Suprapubic skin (tissue), 4 donors: Measurements from ENCODE around the gene RPL37A. TPM values are rescaled to one million over a fixed set of nuclear protein-coding genes. Genes with fewer than 3 reads are reported as not detected.

Experiments used
- DNase-seq, 2 donors: peaks; one replicate each; pipeline ENCODE4 v3.0.0-alpha.2; 2019; ENCODE audit warnings: low spot score in 2 of 2
- H3K27ac ChIP-seq: fragments of 200-600 bp; sonication (generic); one replicate; pipeline ENCODE4 v1.5.1; 2019
- H3K27me3 ChIP-seq: fragments of 200-600 bp; sonication (generic); one replicate; pipeline ENCODE4 v1.5.1; 2019
- H3K36me3 ChIP-seq: fragments of 200-600 bp; sonication (generic); one replicate; pipeline ENCODE4 v1.5.1; 2019
- H3K4me1 ChIP-seq: fragments of 200-600 bp; sonication (generic); one replicate; pipeline ENCODE4 v1.5.1; 2019
- H3K4me3 ChIP-seq: fragments of 200-600 bp; sonication (generic); one replicate; pipeline ENCODE4 v1.5.1; 2019; ENCODE audit warnings: mild to moderate bottlenecking
- H3K9me3 ChIP-seq: fragments of 200-600 bp; sonication (generic); one replicate; pipeline ENCODE4 v1.5.1; 2019
- EP300 ChIP-seq: sonication (generic); formaldehyde crosslinking; IDR thresholded peaks from one replicate; pipeline ENCODE4 v1.6.1; 2017; ENCODE audit warnings: antibody characterized with exemption
- POLR2A ChIP-seq, 2 donors: fragments of 450-650 bp; IDR thresholded peaks; one replicate each; pipeline ENCODE4 v1.6.1; 2017; ENCODE audit warnings: antibody characterized with exemption in 2 of 2, mild to moderate bottlenecking in 2 of 2, moderate library complexity in 2 of 2
- POLR2AphosphoS5 ChIP-seq, 3 donors: sonication (generic); formaldehyde crosslinking; IDR thresholded peaks; one replicate each; pipeline ENCODE4 v1.6.1; 2017; ENCODE audit warnings: antibody characterized with exemption in 3 of 3
- WGBS: methylation state at CpG from one replicate; pipeline ENCODE4 v1.1.5; 2018; 5-methylcytosine and 5-hydroxymethylcytosine counted together
- total RNA-seq, 4 donors: library from RNA; depleted of rRNA; stranded (reverse); fragments of >200 nt; gene quantifications; one replicate each; pipeline ENCODE4 v1.1.0, GENCODE V29; 2016
- TF ChIP-seq, protein P1 (sequence below), 2 donors: fragments of 200-600 bp in 1 of 2; fragments of 450-650 bp in 1 of 2; sonication (generic) in 1 of 2; IDR thresholded peaks; one replicate each; pipeline ENCODE4 v1.5.1; 2016 to 2019; ENCODE audit warnings: antibody characterized with exemption in 2 of 2, mild to moderate bottlenecking in 1 of 2, moderate library complexity in 1 of 2

The RPL37A gene
- total RNA-seq, 4 donors from 2014 or later = 892 to 2,420 (median 2,172) TPM

DNA sequence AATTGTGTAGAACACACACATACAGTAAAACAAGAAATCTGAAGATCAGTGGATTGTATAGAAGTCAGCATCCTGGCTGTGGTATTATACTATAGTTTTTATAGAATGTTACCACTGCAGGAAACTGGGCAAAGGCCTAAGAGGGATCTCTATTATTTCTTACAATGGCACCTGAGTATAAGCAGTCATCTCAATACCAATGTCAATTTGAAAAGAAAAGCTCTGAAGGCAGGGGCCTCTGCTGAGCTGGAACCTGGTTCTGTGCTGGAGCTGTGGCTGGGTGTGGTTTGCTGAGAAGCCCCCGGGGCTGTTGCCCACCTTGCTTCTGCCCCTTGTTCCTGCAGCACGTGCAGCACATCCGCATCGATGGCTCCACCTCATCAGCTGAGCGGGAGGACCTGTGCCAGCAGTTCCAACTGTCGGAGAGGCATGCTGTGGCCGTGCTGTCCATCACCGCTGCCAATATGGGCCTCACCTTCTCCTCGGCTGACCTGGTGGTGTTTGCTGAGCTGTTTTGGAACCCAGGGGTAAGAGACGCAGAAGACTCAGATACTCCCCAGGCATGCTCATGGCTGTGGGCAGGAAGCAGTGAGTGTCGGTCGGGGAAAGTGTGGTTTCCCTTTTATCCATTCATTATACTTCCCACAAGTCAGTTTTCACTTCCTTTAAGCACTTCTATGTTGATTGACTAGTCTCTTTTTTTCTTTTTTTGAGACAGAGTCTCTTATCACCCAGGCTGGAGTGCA is 23.5 kb upstream of the RPL37A start:
- no peak for DNase-seq
- TF ChIP-seq EP300 (no peak), POLR2AphosphoS5 (IDR thresholded peaks at IDR 0.05) (no peak), POLR2A (IDR thresholded peaks at IDR 0.05) (no peak)
- TF ChIP-seq, protein P1, sequence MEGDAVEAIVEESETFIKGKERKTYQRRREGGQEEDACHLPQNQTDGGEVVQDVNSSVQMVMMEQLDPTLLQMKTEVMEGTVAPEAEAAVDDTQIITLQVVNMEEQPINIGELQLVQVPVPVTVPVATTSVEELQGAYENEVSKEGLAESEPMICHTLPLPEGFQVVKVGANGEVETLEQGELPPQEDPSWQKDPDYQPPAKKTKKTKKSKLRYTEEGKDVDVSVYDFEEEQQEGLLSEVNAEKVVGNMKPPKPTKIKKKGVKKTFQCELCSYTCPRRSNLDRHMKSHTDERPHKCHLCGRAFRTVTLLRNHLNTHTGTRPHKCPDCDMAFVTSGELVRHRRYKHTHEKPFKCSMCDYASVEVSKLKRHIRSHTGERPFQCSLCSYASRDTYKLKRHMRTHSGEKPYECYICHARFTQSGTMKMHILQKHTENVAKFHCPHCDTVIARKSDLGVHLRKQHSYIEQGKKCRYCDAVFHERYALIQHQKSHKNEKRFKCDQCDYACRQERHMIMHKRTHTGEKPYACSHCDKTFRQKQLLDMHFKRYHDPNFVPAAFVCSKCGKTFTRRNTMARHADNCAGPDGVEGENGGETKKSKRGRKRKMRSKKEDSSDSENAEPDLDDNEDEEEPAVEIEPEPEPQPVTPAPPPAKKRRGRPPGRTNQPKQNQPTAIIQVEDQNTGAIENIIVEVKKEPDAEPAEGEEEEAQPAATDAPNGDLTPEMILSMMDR (IDR thresholded peaks at IDR 0.05) = no peak
- WGBS = 76% methylated on average over 12 of the region's 12 CpGs
- Histone ChIP-seq H3K36me3 (peaks cover 56% of the 10 kb centered on the region), H3K27me3 (no peaks in the 10 kb centered on the region), H3K27ac (no peak overlapping the region), H3K9me3 (no peaks in the 10 kb centered on the region), H3K4me1 (peaks cover 7% of the 10 kb centered on the region), H3K4me3 (no peak overlapping the region)

DNA sequence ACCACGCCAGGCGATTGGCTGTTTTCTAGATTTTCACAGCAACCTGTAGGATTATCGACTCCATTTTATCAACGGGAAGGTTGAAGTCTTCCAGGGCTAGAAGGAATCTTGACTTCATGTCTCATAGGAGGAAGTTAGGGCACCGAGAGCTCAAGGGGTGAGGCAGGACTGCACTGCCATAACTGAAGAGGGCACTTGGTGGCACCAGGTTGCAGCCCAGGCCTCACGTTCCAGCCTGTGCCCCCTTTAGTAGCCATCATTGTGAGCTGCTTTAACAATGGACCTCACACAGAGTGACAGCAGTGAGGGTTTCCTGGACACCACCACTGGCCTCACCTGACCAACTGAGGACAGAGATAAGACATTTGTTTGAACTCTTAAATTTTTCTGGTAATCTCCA is 22.9 kb upstream of the RPL37A start:
- H3K4me1 ChIP-seq = peaks cover 7% of the 10 kb centered on the region
- no peaks in the 10 kb centered on the region for H3K9me3 ChIP-seq
- TF ChIP-seq EP300 = no peak
- TF ChIP-seq, protein P1 (IDR thresholded peaks at IDR 0.05) = no peak
- no peak overlapping the region for H3K27ac ChIP-seq
- WGBS = 94% methylated on average over 6 of the region's 6 CpGs
- no peaks in the 10 kb centered on the region for H3K27me3 ChIP-seq
- H3K4me3 ChIP-seq = no peak overlapping the region
- H3K36me3 ChIP-seq = peaks cover 55% of the 10 kb centered on the region
- no peak for DNase-seq

DNA sequence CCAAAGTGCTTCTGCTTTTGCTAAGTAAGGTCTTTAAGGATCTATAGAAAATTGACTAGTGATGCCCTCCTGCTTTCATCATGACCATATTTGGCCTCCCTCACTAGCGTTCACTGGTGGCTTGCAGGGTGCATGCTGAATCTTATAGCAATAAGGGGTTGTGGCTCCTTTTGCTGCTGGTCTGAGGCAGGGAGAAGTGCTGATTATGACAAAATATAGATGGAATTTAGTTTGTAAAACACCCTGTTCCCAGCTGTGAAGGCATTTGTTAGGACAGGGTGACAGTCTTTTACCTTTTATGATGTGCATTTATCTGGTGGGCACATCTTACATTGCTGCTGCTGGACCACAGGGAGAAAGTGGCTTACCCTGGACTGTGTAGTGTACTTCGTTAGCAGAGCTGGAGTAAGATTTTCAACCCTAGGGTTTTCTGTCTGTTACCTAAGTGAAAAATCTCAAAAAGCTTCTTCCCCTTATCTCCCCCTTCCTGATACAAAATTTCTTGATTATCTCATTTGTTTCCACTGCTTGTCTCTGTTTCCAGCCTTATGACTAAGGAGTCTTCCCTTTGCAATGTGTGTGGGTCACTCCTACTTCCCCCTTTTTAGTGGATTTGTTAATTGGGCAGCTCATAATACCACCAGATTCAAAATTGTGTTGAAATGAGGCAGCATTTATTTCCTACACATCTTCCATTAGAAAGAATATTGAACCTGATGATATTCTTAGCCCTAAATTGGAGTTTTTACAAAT is 21.2 kb upstream of the RPL37A start:
- Histone ChIP-seq H3K9me3 (no peaks in the 10 kb centered on the region), H3K4me1 (peaks cover 7% of the 10 kb centered on the region), H3K4me3 (no peak overlapping the region), H3K36me3 (peaks cover 54% of the 10 kb centered on the region), H3K27me3 (no peaks in the 10 kb centered on the region), H3K27ac (no peak overlapping the region)
- 60% methylated on average over 2 of the region's 2 CpGs for WGBS
- no peak for DNase-seq
- TF ChIP-seq, protein P1 (IDR thresholded peaks at IDR 0.05) = no peak
- TF ChIP-seq POLR2AphosphoS5 (IDR thresholded peaks at IDR 0.05) = no peak
- no peak for TF ChIP-seq EP300
- no peak for TF ChIP-seq POLR2A (IDR thresholded peaks at IDR 0.05)

DNA sequence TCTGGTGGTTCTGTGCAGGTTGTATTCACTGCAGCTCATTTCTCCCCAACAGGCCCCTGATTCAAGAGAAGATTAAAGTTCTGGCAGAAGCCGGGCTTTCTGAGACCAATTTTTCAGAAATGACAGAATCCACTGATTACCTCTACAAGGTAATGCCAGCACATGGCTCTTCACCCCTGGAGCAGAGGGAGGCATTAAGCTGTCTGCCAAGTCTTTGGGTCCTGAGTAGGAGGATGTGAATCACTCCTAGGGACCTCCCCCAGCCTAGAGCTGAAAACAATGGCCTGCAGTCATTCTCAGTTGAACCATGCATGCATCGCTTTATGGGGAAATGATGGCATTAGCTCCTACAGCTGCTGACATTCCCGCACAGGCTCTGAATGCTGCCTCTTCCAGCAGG is 20.5 kb upstream of the RPL37A start:
- DNase-seq = no peak
- no peaks in the 10 kb centered on the region for H3K27me3 ChIP-seq
- peaks cover 61% of the 10 kb centered on the region for H3K36me3 ChIP-seq
- TF ChIP-seq EP300 (no peak), POLR2AphosphoS5 (IDR thresholded peaks at IDR 0.05) (no peak), POLR2A (IDR thresholded peaks at IDR 0.05) (no peak)
- TF ChIP-seq, protein P1 (IDR thresholded peaks at IDR 0.05) = no peak
- no peak overlapping the region for H3K27ac ChIP-seq
- no peak overlapping the region for H3K4me3 ChIP-seq
- WGBS = 47% methylated on average over 3 of the region's 3 CpGs
- peaks cover 7% of the 10 kb centered on the region for H3K4me1 ChIP-seq
- no peaks in the 10 kb centered on the region for H3K9me3 ChIP-seq

DNA sequence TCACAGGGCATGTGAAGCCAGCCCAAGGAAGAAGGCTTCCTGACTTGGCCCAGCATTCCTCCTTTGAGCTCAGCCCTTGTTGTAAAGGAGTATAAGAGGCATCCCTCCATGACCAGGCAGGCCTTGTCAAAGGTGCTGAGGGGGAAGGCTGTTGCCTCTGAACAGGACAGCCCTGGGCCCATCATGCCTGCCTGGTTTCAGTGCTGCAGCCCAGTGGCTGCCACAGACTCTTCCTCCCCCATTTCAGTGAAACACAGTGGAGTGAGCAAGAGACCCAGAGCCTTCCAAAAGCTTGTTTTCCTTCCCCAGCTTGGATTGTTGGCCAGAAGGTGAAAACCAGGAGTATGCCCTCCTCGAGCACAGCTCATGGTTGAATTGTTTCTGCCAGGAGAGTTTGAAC is 19.9 kb upstream of the RPL37A start:
- H3K4me1 ChIP-seq = peaks cover 7% of the 10 kb centered on the region
- no peak overlapping the region for H3K4me3 ChIP-seq
- H3K27ac ChIP-seq = no peak overlapping the region
- peaks cover 61% of the 10 kb centered on the region for H3K36me3 ChIP-seq
- no peaks in the 10 kb centered on the region for H3K27me3 ChIP-seq
- 78% methylated on average over 1 of the region's 1 CpG for WGBS
- DNase-seq = no peak
- H3K9me3 ChIP-seq = no peaks in the 10 kb centered on the region
- TF ChIP-seq EP300 (no peak), POLR2A (IDR thresholded peaks at IDR 0.05) (no peak), POLR2AphosphoS5 (IDR thresholded peaks at IDR 0.05) (no peak)
- TF ChIP-seq, protein P1 (IDR thresholded peaks at IDR 0.05) = no peak
